ENCODE data around the gene FGD2.
A peak's percentile ranks its signal among the peaks of the same experiment; 100 is the strongest.

Gene FGD2

GRCh38 chr6:37048851-37049757 lies 43.6 kb downstream of the FGD2 start:
- H3K9ac ChIP-seq (ENCODE audit: low read length), result no peak overlapping the region
- no peak overlapping the region for H3K4me3 ChIP-seq (ENCODE audit: low read depth, low read length)
- H3K27me3 ChIP-seq (ENCODE audit: control insufficient read depth, insufficient read depth, low read length), result no peaks in the 10 kb centered on the region
- H3K9me3 ChIP-seq (ENCODE audit: control insufficient read depth, insufficient read depth, low read depth, low read length), result no peaks in the 10 kb centered on the region
- H3K36me3 ChIP-seq (ENCODE audit: control insufficient read depth, insufficient read depth, low read length), result no peaks in the 10 kb centered on the region
- H3K4me1 ChIP-seq (ENCODE audit: control insufficient read depth, insufficient read depth, low read length), result peaks cover 24% of the 10 kb centered on the region
- no peak overlapping the region for H3K27ac ChIP-seq (ENCODE audit: low read depth, low read length)

- H3K27ac ChIP-seq (ENCODE audit: low read depth, low read length), result no peak overlapping the region
- no peaks in the 10 kb centered on the region for H3K36me3 ChIP-seq (ENCODE audit: control insufficient read depth, insufficient read depth, low read length)
- H3K27me3 ChIP-seq (ENCODE audit: control insufficient read depth, insufficient read depth, low read length), result no peaks in the 10 kb centered on the region
- no peaks in the 10 kb centered on the region for H3K9me3 ChIP-seq (ENCODE audit: control insufficient read depth, insufficient read depth, low read depth, low read length)
- no peak overlapping the region for H3K4me3 ChIP-seq (ENCODE audit: low read depth, low read length)
- H3K4me1 ChIP-seq (ENCODE audit: control insufficient read depth, insufficient read depth, low read length), result peaks cover 24% of the 10 kb centered on the region
- H3K9ac ChIP-seq (ENCODE audit: low read length), result no peak overlapping the region
These were observed 44.2 kb downstream of the FGD2 start for GRCh38 chr6:37049758-37050044.

- H3K36me3 ChIP-seq (ENCODE audit: control insufficient read depth, insufficient read depth, low read length), result no peaks in the 10 kb centered on the region
- H3K27ac ChIP-seq (ENCODE audit: low read depth, low read length), result no peak overlapping the region
- H3K9me3 ChIP-seq (ENCODE audit: control insufficient read depth, insufficient read depth, low read depth, low read length), result no peaks in the 10 kb centered on the region
- H3K4me1 ChIP-seq (ENCODE audit: control insufficient read depth, insufficient read depth, low read length), result peaks cover 26% of the 10 kb centered on the region
- no peak overlapping the region for H3K4me3 ChIP-seq (ENCODE audit: low read depth, low read length)
- H3K9ac ChIP-seq (ENCODE audit: low read length), result no peak overlapping the region
- no peaks in the 10 kb centered on the region for H3K27me3 ChIP-seq (ENCODE audit: control insufficient read depth, insufficient read depth, low read length)
These were observed 44.8 kb downstream of the FGD2 start for GRCh38 chr6:37050045-37050853.

- Histone ChIP-seq H3K9me3 (ENCODE audit: control insufficient read depth, insufficient read depth, low read depth, low read length) (no peaks in the 10 kb centered on the region), H3K4me1 (ENCODE audit: control insufficient read depth, insufficient read depth, low read length) (peaks cover 31% of the 10 kb centered on the region), H3K27me3 (ENCODE audit: control insufficient read depth, insufficient read depth, low read length) (no peaks in the 10 kb centered on the region), H3K9ac (ENCODE audit: low read length) (no peak overlapping the region), H3K4me3 (ENCODE audit: low read depth, low read length) (no peak overlapping the region), H3K27ac (ENCODE audit: low read depth, low read length) (no peak overlapping the region), H3K36me3 (ENCODE audit: control insufficient read depth, insufficient read depth, low read length) (no peaks in the 10 kb centered on the region)
These were observed 45.3 kb downstream of the FGD2 start for GRCh38 chr6:37050854-37051137.

- H3K9me3 ChIP-seq (ENCODE audit: control insufficient read depth, insufficient read depth, low read depth, low read length), result no peaks in the 10 kb centered on the region
- no peak overlapping the region for H3K27ac ChIP-seq (ENCODE audit: low read depth, low read length)
- no peaks in the 10 kb centered on the region for H3K36me3 ChIP-seq (ENCODE audit: control insufficient read depth, insufficient read depth, low read length)
- no peak overlapping the region for H3K4me3 ChIP-seq (ENCODE audit: low read depth, low read length)
- no peak overlapping the region for H3K9ac ChIP-seq (ENCODE audit: low read length)
- H3K27me3 ChIP-seq (ENCODE audit: control insufficient read depth, insufficient read depth, low read length), result no peaks in the 10 kb centered on the region
- peaks cover 37% of the 10 kb centered on the region for H3K4me1 ChIP-seq (ENCODE audit: control insufficient read depth, insufficient read depth, low read length)
These were observed 45.9 kb downstream of the FGD2 start for GRCh38 chr6:37051138-37052026.

- no peak overlapping the region for H3K4me3 ChIP-seq (ENCODE audit: low read depth, low read length)
- no peaks in the 10 kb centered on the region for H3K27me3 ChIP-seq (ENCODE audit: control insufficient read depth, insufficient read depth, low read length)
- H3K36me3 ChIP-seq (ENCODE audit: control insufficient read depth, insufficient read depth, low read length), result no peaks in the 10 kb centered on the region
- no peak overlapping the region for H3K27ac ChIP-seq (ENCODE audit: low read depth, low read length)
- no peaks in the 10 kb centered on the region for H3K9me3 ChIP-seq (ENCODE audit: control insufficient read depth, insufficient read depth, low read depth, low read length)
- H3K9ac ChIP-seq (ENCODE audit: low read length), result no peak overlapping the region
- H3K4me1 ChIP-seq (ENCODE audit: control insufficient read depth, insufficient read depth, low read length), result peaks cover 42% of the 10 kb centered on the region
These were observed 46.7 kb downstream of the FGD2 start for GRCh38 chr6:37052027-37052628.

- no peak overlapping the region for H3K9ac ChIP-seq (ENCODE audit: low read length)
- peaks cover 40% of the 10 kb centered on the region for H3K4me1 ChIP-seq (ENCODE audit: control insufficient read depth, insufficient read depth, low read length)
- H3K9me3 ChIP-seq (ENCODE audit: control insufficient read depth, insufficient read depth, low read depth, low read length), result no peaks in the 10 kb centered on the region
- H3K27ac ChIP-seq (ENCODE audit: low read depth, low read length), result no peak overlapping the region
- no peaks in the 10 kb centered on the region for H3K36me3 ChIP-seq (ENCODE audit: control insufficient read depth, insufficient read depth, low read length)
- H3K27me3 ChIP-seq (ENCODE audit: control insufficient read depth, insufficient read depth, low read length), result no peaks in the 10 kb centered on the region
- H3K4me3 ChIP-seq (ENCODE audit: low read depth, low read length), result no peak overlapping the region
These were observed 48.2 kb downstream of the FGD2 start for GRCh38 chr6:37053683-37054082.

GRCh38 chr6:37054171-37054570 lies 48.7 kb downstream of the FGD2 start:
- Histone ChIP-seq H3K9ac (ENCODE audit: low read length) (no peak overlapping the region), H3K9me3 (ENCODE audit: control insufficient read depth, insufficient read depth, low read depth, low read length) (no peaks in the 10 kb centered on the region), H3K27ac (ENCODE audit: low read depth, low read length) (no peak overlapping the region), H3K4me3 (ENCODE audit: low read depth, low read length) (no peak overlapping the region), H3K4me1 (ENCODE audit: control insufficient read depth, insufficient read depth, low read length) (peaks cover 35% of the 10 kb centered on the region), H3K36me3 (ENCODE audit: control insufficient read depth, insufficient read depth, low read length) (no peaks in the 10 kb centered on the region), H3K27me3 (ENCODE audit: control insufficient read depth, insufficient read depth, low read length) (no peaks in the 10 kb centered on the region)

GRCh38 chr6:37054580-37054979 lies 49.1 kb downstream of the FGD2 start:
- Histone ChIP-seq H3K9me3 (ENCODE audit: control insufficient read depth, insufficient read depth, low read depth, low read length) (no peaks in the 10 kb centered on the region), H3K27me3 (ENCODE audit: control insufficient read depth, insufficient read depth, low read length) (no peaks in the 10 kb centered on the region), H3K4me1 (ENCODE audit: control insufficient read depth, insufficient read depth, low read length) (peaks cover 39% of the 10 kb centered on the region), H3K36me3 (ENCODE audit: control insufficient read depth, insufficient read depth, low read length) (no peaks in the 10 kb centered on the region), H3K4me3 (ENCODE audit: low read depth, low read length) (no peak overlapping the region), H3K9ac (ENCODE audit: low read length) (no peak overlapping the region), H3K27ac (ENCODE audit: low read depth, low read length) (no peak overlapping the region)

- H3K9ac ChIP-seq (ENCODE audit: low read length), result peak overlapping the region; percentile 14
These were observed 50.6 kb downstream of the FGD2 start for GRCh38 chr6:37056112-37056403.

More at GRCh38 chr6:37056112-37056403, 50.6 kb downstream of the FGD2 start:
- H3K36me3 ChIP-seq (ENCODE audit: control insufficient read depth, insufficient read depth, low read length), result no peaks in the 10 kb centered on the region
- no peaks in the 10 kb centered on the region for H3K9me3 ChIP-seq (ENCODE audit: control insufficient read depth, insufficient read depth, low read depth, low read length)
- peaks cover 48% of the 10 kb centered on the region for H3K4me1 ChIP-seq (ENCODE audit: control insufficient read depth, insufficient read depth, low read length)
- H3K27ac ChIP-seq (ENCODE audit: low read depth, low read length), result peak overlapping the region; percentile 52; the same call in 1 of the 2 replicates
- no peak overlapping the region for H3K4me3 ChIP-seq (ENCODE audit: low read depth, low read length)
- no peaks in the 10 kb centered on the region for H3K27me3 ChIP-seq (ENCODE audit: control insufficient read depth, insufficient read depth, low read length)

Data from HUES6 (cell line).